ENCODE measurements around the gene CHKA. TPM values are rescaled to one million over a fixed set of nuclear protein-coding genes. Genes with fewer than 3 reads are reported as not detected.

CHKA gene
- polyA plus RNA-seq, 1 donor (not counting 4 experiments of a cell fraction or from before 2014, with no cell fraction given): 7.1 TPM

- H3K9me3 ChIP-seq (ENCODE audit: control insufficient read depth, low read depth, low read length): no peaks in the 10 kb centered on the region
- no peak overlapping the region for H3K27ac ChIP-seq (ENCODE audit: control insufficient read depth, insufficient read depth, low read length)
- no peak overlapping the region for H3K4me2 ChIP-seq (ENCODE audit: control insufficient read depth, extremely low read depth, insufficient read depth, low read depth, low read length)
- no peak overlapping the region for H3K9ac ChIP-seq (ENCODE audit: control insufficient read depth, extremely low read depth, insufficient read depth, low read length)
- H4K20me1 ChIP-seq (ENCODE audit: control insufficient read depth, extremely low read depth, insufficient read depth, low read length): no peaks in the 10 kb centered on the region
- dilution Hi-C loops (cut with MboI; ENCODE audit: extremely low pct_ligation_motif_present, low sequenced_read_pairs): no loop called here
- no peak overlapping the region for H2AFZ ChIP-seq (ENCODE audit: control insufficient read depth, low read length)
- H3K79me2 ChIP-seq (ENCODE audit: control insufficient read depth, insufficient read depth, low read length): no peaks in the 10 kb centered on the region
- TF ChIP-seq EZH2 (IDR thresholded peaks at IDR 0.05; ENCODE audit: low read length) (no peak), CTCF (optimal IDR thresholded peaks at IDR 0.05 in 1 of 3, IDR thresholded peaks at IDR 0.05 in 1 of 3, conservative IDR thresholded peaks at IDR 0.05 in 1 of 3; ENCODE audit: extremely low read depth in 1 of 3, insufficient read depth in 2 of 3, low read length in 3 of 3) (no peak)
- H3K4me3 ChIP-seq (ENCODE audit: control insufficient read depth in 2 of 3, extremely low read depth in 1 of 3, insufficient read depth in 2 of 3, low read depth in 1 of 3, low read length in 3 of 3): no peak overlapping the region
- H3K4me1 ChIP-seq (ENCODE audit: control insufficient read depth, extremely low read depth, insufficient read depth, low read length): no peaks in the 10 kb centered on the region
- DNase-seq (ENCODE audit: low read depth, low spot score) (no peak), FAIRE-seq (no peak)
- peaks cover 4 to 12% of the 10 kb centered on the region in 2 experiments for H3K36me3 ChIP-seq (ENCODE audit: control insufficient read depth in 2 of 2, extremely low read depth in 1 of 2, insufficient read depth in 2 of 2, low read length in 2 of 2)
- H3K27me3 ChIP-seq (ENCODE audit: control insufficient read depth, extremely low read depth, insufficient read depth, low read length): no peaks in the 10 kb centered on the region
- no peaks in the 10 kb centered on the region for H3K9me1 ChIP-seq (ENCODE audit: control insufficient read depth, extremely low read depth, insufficient read depth, low read length)
Observed at GRCh38 chr11:68053981-68054812, 67.0 kb downstream of the CHKA start.

- Histone ChIP-seq H3K4me2 (ENCODE audit: control insufficient read depth, extremely low read depth, insufficient read depth, low read depth, low read length) (no peak overlapping the region), H3K9me3 (ENCODE audit: control insufficient read depth, low read depth, low read length) (no peaks in the 10 kb centered on the region), H2AFZ (ENCODE audit: control insufficient read depth, low read length) (no peak overlapping the region), H3K9ac (ENCODE audit: control insufficient read depth, extremely low read depth, insufficient read depth, low read length) (no peak overlapping the region), H3K27me3 (ENCODE audit: control insufficient read depth, extremely low read depth, insufficient read depth, low read length) (no peaks in the 10 kb centered on the region), H3K27ac (ENCODE audit: control insufficient read depth, insufficient read depth, low read length) (no peak overlapping the region), H3K4me3 (ENCODE audit: control insufficient read depth in 2 of 3, extremely low read depth in 1 of 3, insufficient read depth in 2 of 3, low read depth in 1 of 3, low read length in 3 of 3) (no peak overlapping the region), H3K79me2 (ENCODE audit: control insufficient read depth, insufficient read depth, low read length) (no peaks in the 10 kb centered on the region), H4K20me1 (ENCODE audit: control insufficient read depth, extremely low read depth, insufficient read depth, low read length) (no peaks in the 10 kb centered on the region), H3K4me1 (ENCODE audit: control insufficient read depth, extremely low read depth, insufficient read depth, low read length) (no peaks in the 10 kb centered on the region), H3K36me3 (ENCODE audit: control insufficient read depth in 2 of 2, extremely low read depth in 1 of 2, insufficient read depth in 2 of 2, low read length in 2 of 2) (peaks cover 4 to 14% of the 10 kb centered on the region in 2 experiments), H3K9me1 (ENCODE audit: control insufficient read depth, extremely low read depth, insufficient read depth, low read length) (no peaks in the 10 kb centered on the region)
- no peak for DNase-seq (ENCODE audit: low read depth, low spot score)
- TF ChIP-seq EZH2 (IDR thresholded peaks at IDR 0.05; ENCODE audit: low read length) (no peak), CTCF (optimal IDR thresholded peaks at IDR 0.05 in 1 of 3, IDR thresholded peaks at IDR 0.05 in 1 of 3, conservative IDR thresholded peaks at IDR 0.05 in 1 of 3; ENCODE audit: extremely low read depth in 1 of 3, insufficient read depth in 2 of 3, low read length in 3 of 3) (no peak)
- FAIRE-seq: no peak
- dilution Hi-C loops (cut with MboI; ENCODE audit: extremely low pct_ligation_motif_present, low sequenced_read_pairs): no loop called here
Observed at GRCh38 chr11:68053117-68053516, 68.1 kb downstream of the CHKA start.
